ENCODE results near the gene COG2.

The COG2 gene

GRCh38 chr1:230699716-230700115 is 57.4 kb downstream of the COG2 start:
- no peak for DNase-seq (ENCODE audit: low read depth in 1 of 2, low spot score in 1 of 2)

GRCh38 chr1:230700132-230700531 is 57.9 kb downstream of the COG2 start:
- DNase-seq (ENCODE audit: low read depth in 1 of 2, low spot score in 1 of 2): no peak

GRCh38 chr1:230701434-230701833 is 59.2 kb downstream of the COG2 start:
- no peak for DNase-seq (ENCODE audit: low read depth in 1 of 2, low spot score in 1 of 2)

GRCh38 chr1:230701895-230702768 is 59.9 kb downstream of the COG2 start:
- DNase-seq (ENCODE audit: low read depth in 1 of 2, low spot score in 1 of 2): no peak

- no peak for DNase-seq (ENCODE audit: low read depth in 1 of 2, low spot score in 1 of 2)
These were observed 60.8 kb downstream of the COG2 start for GRCh38 chr1:230702934-230703678.

GRCh38 chr1:230703679-230704385 is 61.6 kb downstream of the COG2 start:
- no peak for DNase-seq (ENCODE audit: low read depth in 1 of 2, low spot score in 1 of 2)

GRCh38 chr1:230704830-230705229 is 62.5 kb downstream of the COG2 start:
- no peak for DNase-seq (ENCODE audit: low read depth in 1 of 2, low spot score in 1 of 2)

GRCh38 chr1:230705289-230706019 is 63.2 kb downstream of the COG2 start:
- no peak for DNase-seq (ENCODE audit: low read depth in 1 of 2, low spot score in 1 of 2)

GRCh38 chr1:230706020-230706699 is 63.9 kb downstream of the COG2 start:
- DNase-seq (ENCODE audit: low read depth in 1 of 2, low spot score in 1 of 2): no peak

- no peak for DNase-seq (ENCODE audit: low read depth in 1 of 2, low spot score in 1 of 2)
These were observed 64.8 kb downstream of the COG2 start for GRCh38 chr1:230706887-230707731.

GRCh38 chr1:230707732-230708630 is 65.7 kb downstream of the COG2 start:
- DNase-seq (ENCODE audit: low read depth in 1 of 2, low spot score in 1 of 2): no peak

GRCh38 chr1:230708631-230709580 is 66.6 kb downstream of the COG2 start:
- DNase-seq (ENCODE audit: low read depth in 1 of 2, low spot score in 1 of 2): no peak

- DNase-seq (ENCODE audit: low read depth in 1 of 2, low spot score in 1 of 2): no peak
These were observed 67.6 kb downstream of the COG2 start for GRCh38 chr1:230709619-230710542.

GRCh38 chr1:230710543-230710904 is 68.2 kb downstream of the COG2 start:
- DNase-seq (ENCODE audit: low read depth in 1 of 2, low spot score in 1 of 2): no peak

- no peak for DNase-seq (ENCODE audit: low read depth in 1 of 2, low spot score in 1 of 2)
These were observed 69.0 kb downstream of the COG2 start for GRCh38 chr1:230711245-230711644.

- no peak for DNase-seq (ENCODE audit: low read depth in 1 of 2, low spot score in 1 of 2)
These were observed 70.2 kb downstream of the COG2 start for GRCh38 chr1:230712470-230712942.

Data from activated CD4-positive, alpha-beta T cell treated with anti-CD3 and anti-CD28 coated beads, Interleukin-2, amount 50 U/mL, for 24 hours (primary cell).